Naive thymus-derived CD4-positive, alpha-beta T cell (primary cell): Measurements from ENCODE around the gene TMEM30B. TPM values are rescaled to one million over a fixed set of nuclear protein-coding genes. Genes with fewer than 3 reads are reported as not detected.
A peak's percentile ranks its signal among the peaks of the same experiment; 100 is the strongest.

Experiments
- ATAC-seq: fragments of 150-1000 bp; cut with Tn5 transposase; 2 replicates; pipeline ENCODE4 v1.10.0; 2021; ENCODE audit warnings: mild to moderate bottlenecking, moderate library complexity
- CTCF ChIA-PET: fragments of 350-600 bp; sonication (Branson Sonifier 250); formaldehyde crosslinking; loops from one replicate; lab custom pipeline; 2021; ENCODE audit warnings: antibody characterized with exemption; lab: Charles Lee
- POLR2A ChIA-PET: fragments of 350-600 bp; sonication (Branson Sonifier 250); formaldehyde crosslinking; loops from one replicate; lab custom pipeline; 2021; ENCODE audit warnings: antibody characterized with exemption, inconsistent platforms; lab: Charles Lee
- DNase-seq, 9 donors: peaks; one replicate each; pipeline versions ENCODE4 v3.0.0 to v3.0.0-alpha.2; 2020 to 2022; ENCODE audit warnings: mixed read lengths in 1 of 9
- H3K27ac ChIP-seq: one replicate; pipeline ENCODE4 v1.7.0; 2013; ENCODE audit warnings: mild to moderate bottlenecking, low read depth, low read length, moderate library complexity
- H3K27me3 ChIP-seq, 2 donors: one replicate each; pipeline ENCODE4 v1.7.0; 2013; ENCODE audit warnings: low read length in 2 of 2, mild to moderate bottlenecking in 2 of 2, moderate library complexity in 2 of 2; ENCODE audit not compliant: control insufficient read depth in 2 of 2, insufficient read depth in 2 of 2
- H3K36me3 ChIP-seq, 3 experiments: 1 replicate in 2 of 3; 2 replicates in 1 of 3; pipeline ENCODE4 v1.7.0; 2013; ENCODE audit warnings: low read length in 3 of 3, mild to moderate bottlenecking in 3 of 3, moderate library complexity in 1 of 3; ENCODE audit not compliant: insufficient read depth in 3 of 3, control insufficient read depth in 2 of 3
- H3K4me1 ChIP-seq, 2 donors: one replicate each; pipeline ENCODE4 v1.7.0; 2013; ENCODE audit warnings: low read length in 2 of 2, mild to moderate bottlenecking in 2 of 2, moderate library complexity in 1 of 2; ENCODE audit not compliant: control insufficient read depth in 2 of 2, insufficient read depth in 2 of 2
- H3K4me3 ChIP-seq: 2 replicates; pipeline ENCODE4 v1.7.0; 2013; ENCODE audit warnings: mild to moderate bottlenecking, low read length
- H3K9me3 ChIP-seq, 3 experiments: 1 replicate in 2 of 3; 2 replicates in 1 of 3; pipeline ENCODE4 v1.7.0; 2013; ENCODE audit warnings: low read length in 3 of 3; ENCODE audit not compliant: control insufficient read depth in 2 of 3
- H3K27ac Mint-ChIP-seq, 9 donors: one replicate each; pipeline ENCODE4 v1.8.0; 2020 to 2022; ENCODE audit warnings: mixed read lengths in 9 of 9, mild to moderate bottlenecking in 8 of 9, moderate library complexity in 5 of 9, inconsistent platforms in 2 of 9
- H3K27me3 Mint-ChIP-seq, 5 donors: one replicate each; pipeline ENCODE4 v1.8.0; 2021 to 2022; ENCODE audit warnings: mixed read lengths in 5 of 5, mild to moderate bottlenecking in 1 of 5
- H3K36me3 Mint-ChIP-seq, 5 donors: one replicate each; pipeline ENCODE4 v1.8.0; 2020 to 2022; ENCODE audit warnings: mixed read lengths in 5 of 5, mild to moderate bottlenecking in 3 of 5, inconsistent platforms in 1 of 5
- H3K4me1 Mint-ChIP-seq, 7 donors: one replicate each; pipeline ENCODE4 v1.8.0; 2020 to 2022; ENCODE audit warnings: mixed read lengths in 7 of 7, mild to moderate bottlenecking in 3 of 7, inconsistent platforms in 1 of 7
- H3K4me3 Mint-ChIP-seq, 10 donors: one replicate each; pipeline ENCODE4 v1.8.0; 2020 to 2022; ENCODE audit warnings: mild to moderate bottlenecking in 10 of 10, mixed read lengths in 10 of 10, moderate library complexity in 6 of 10, inconsistent platforms in 2 of 10
- H3K9me3 Mint-ChIP-seq, 11 donors: one replicate each; pipeline ENCODE4 v1.8.0; 2020 to 2022; ENCODE audit warnings: mixed read lengths in 11 of 11, mild to moderate bottlenecking in 4 of 11, inconsistent platforms in 1 of 11, moderate library complexity in 1 of 11
- intact Hi-C, 2 donors: fragments of 100-400 bp; cut with micrococcal nuclease; formaldehyde crosslinking; loops; one replicate each; pipeline ENCODE4 v1.15.1; 2023
- polyA plus RNA-seq, 2 donors: library from polyadenylated mRNA; unstranded; fragments of 300-500 nt; fragmentation: Illumina TruSeq; gene quantifications; one replicate each; pipeline ENCODE4 v1.2.3, GENCODE V29; 2021
- total RNA-seq, 6 experiments: library from RNA in 5 of 6; stranded (reverse) in 5 of 6; gene quantifications; 1 replicate in 5 of 6; 2 replicates in 1 of 6; pipeline ENCODE4 v1.2.3 and lab custom pipeline; 2021 to 2026

Gene TMEM30B
- total and polyA plus RNA-seq, 7 experiments from 2014 or later, result 0.17 to 11.2 (median 5.6) TPM

DNA sequence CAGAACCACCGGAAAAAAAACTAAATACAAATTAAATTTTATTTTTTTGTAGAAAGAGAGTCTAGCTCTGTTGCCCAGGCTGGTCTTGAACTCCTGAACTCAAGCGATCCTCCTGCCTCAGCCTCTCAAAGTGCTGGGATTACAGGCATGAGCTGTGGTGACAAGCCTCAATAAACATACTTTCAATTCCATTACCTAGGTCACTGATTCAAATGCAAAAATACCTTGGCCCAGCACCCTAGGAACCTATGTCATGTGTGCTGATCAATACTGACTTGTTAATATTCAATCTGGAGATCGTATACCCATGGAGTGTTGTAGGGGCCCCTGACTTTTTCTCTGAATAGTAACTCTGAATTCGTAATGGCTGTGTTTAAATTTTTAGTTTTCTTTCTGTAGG lies 7.1 kb upstream of the TMEM30B start:
- no peak for ATAC-seq
- no peak for DNase-seq
- H3K4me1 Mint-ChIP-seq, result peaks cover 8 to 35% (median 22%) of the 10 kb centered on the region in 7 donors
- no peaks in the 10 kb centered on the region for H3K9me3 ChIP-seq
- no peak overlapping the region for H3K4me3 Mint-ChIP-seq
- peaks cover 0 to 3% (median 0%) of the 10 kb centered on the region in 5 donors for H3K27me3 Mint-ChIP-seq
- no peaks in the 10 kb centered on the region for H3K27me3 ChIP-seq
- intact Hi-C loops, result no loop called here
- ChIA-PET CTCF (interaction anchor here (0.9 to 2.9 kb wide), 3 partner anchors 8 to 549 kb away, joined by 4 to 10 read pairs (median 8); partner anchors contain the start of gene TMEM30B), POLR2A (interaction anchor here (0.7 to 1.3 kb wide), 2 partner anchors 8 to 1280 kb away, joined by 3 to 4 read pairs; no protein-coding TSS in a partner anchor)
- H3K27ac ChIP-seq, result no peak overlapping the region
- peak overlapping the region in 1 of 9 donors; percentile 11 for H3K27ac Mint-ChIP-seq
- no peaks in the 10 kb centered on the region for H3K36me3 ChIP-seq
- no peak overlapping the region for H3K4me3 ChIP-seq
- H3K4me1 ChIP-seq, result no peaks in the 10 kb centered on the region
- H3K9me3 Mint-ChIP-seq, result no peaks in the 10 kb centered on the region
- peaks cover 0 to 6% (median 0%) of the 10 kb centered on the region in 5 donors for H3K36me3 Mint-ChIP-seq

DNA sequence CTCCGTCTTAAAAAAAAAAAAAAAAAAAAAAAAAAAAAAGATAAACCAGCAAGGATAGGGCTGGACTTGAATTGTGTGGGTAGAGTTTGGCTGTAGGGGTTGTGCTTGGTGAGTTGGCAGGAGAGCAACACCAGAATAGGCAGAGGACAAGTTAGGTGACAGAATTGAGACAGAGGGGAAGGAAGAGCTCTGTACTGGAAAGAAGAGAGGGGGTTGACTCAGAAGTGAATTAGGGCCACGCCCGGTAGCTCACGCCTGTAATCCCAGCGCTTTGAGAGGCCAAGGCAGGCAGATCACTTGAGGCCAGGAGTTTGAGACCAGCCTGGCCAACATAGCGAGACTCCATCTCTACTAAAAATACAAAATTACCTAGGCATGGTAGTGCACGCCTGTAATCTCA lies 6.1 kb upstream of the TMEM30B start:
- H3K36me3 ChIP-seq, result no peaks in the 10 kb centered on the region
- no peaks in the 10 kb centered on the region for H3K4me1 ChIP-seq
- DNase-seq (no peak), ATAC-seq (no peak)
- Mint-ChIP-seq H3K9me3 (no peaks in the 10 kb centered on the region), H3K4me1 (peaks cover 9 to 41% (median 28%) of the 10 kb centered on the region in 7 donors), H3K27me3 (peaks cover 0 to 12% (median 0%) of the 10 kb centered on the region in 5 donors), H3K27ac (no peak overlapping the region), H3K36me3 (peaks cover 0 to 6% (median 0%) of the 10 kb centered on the region in 5 donors), H3K4me3 (no peak overlapping the region)
- no peaks in the 10 kb centered on the region for H3K27me3 ChIP-seq
- H3K27ac ChIP-seq, result no peak overlapping the region
- H3K4me3 ChIP-seq, result no peak overlapping the region
- ChIA-PET CTCF (interaction anchor here (1.4 kb wide), 1 partner anchor 18 kb away, joined by 6 read pairs; no protein-coding TSS in a partner anchor), POLR2A (no interaction called here)
- intact Hi-C loops, result loop anchor here in 1 of 2 donors (2.0 kb wide), 1 partner anchor 16 kb away; no protein-coding TSS in a partner anchor
- no peaks in the 10 kb centered on the region for H3K9me3 ChIP-seq

DNA sequence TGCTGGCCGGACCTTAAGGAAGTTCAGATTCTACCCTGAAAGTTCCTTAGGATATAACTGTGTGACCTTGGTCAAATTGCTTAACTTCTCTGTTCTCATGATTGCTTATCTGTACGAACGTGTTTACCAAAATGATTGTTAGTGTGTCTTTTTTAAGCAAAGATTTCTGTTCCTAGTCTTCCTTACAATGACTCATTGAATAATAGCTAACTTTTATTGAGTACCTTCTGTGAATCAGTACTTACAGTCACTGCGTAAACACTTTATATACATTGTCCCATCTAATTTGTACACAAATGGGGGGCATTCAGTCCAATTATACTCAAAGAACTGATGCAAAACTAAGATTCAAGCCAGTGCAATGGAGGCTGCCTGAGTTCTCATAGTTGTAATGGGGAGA lies 4.2 kb upstream of the TMEM30B start:
- H3K4me1 Mint-ChIP-seq, result peaks cover 9 to 47% (median 35%) of the 10 kb centered on the region in 7 donors
- ATAC-seq (no peak), DNase-seq (no peak)
- no peaks in the 10 kb centered on the region for H3K36me3 ChIP-seq
- H3K9me3 Mint-ChIP-seq, result no peaks in the 10 kb centered on the region
- no peaks in the 10 kb centered on the region for H3K27me3 ChIP-seq
- no peak overlapping the region for H3K4me3 ChIP-seq
- H3K9me3 ChIP-seq, result no peaks in the 10 kb centered on the region
- POLR2A ChIA-PET, result interaction anchor here (0.7 to 1.3 kb wide), 4 partner anchors 8 to 477 kb away, joined by 3 to 4 read pairs (median 3); partner anchors contain the start of gene SNAPC1
- intact Hi-C loops, result no loop called here
- no peak overlapping the region for H3K27ac Mint-ChIP-seq
- H3K27me3 Mint-ChIP-seq, result peaks cover 0 to 20% (median 0%) of the 10 kb centered on the region in 5 donors
- peaks cover 0 to 6% (median 0%) of the 10 kb centered on the region in 5 donors for H3K36me3 Mint-ChIP-seq
- CTCF ChIA-PET, result interaction anchor here (0.7 to 1.9 kb wide), 13 partner anchors 10 to 555 kb away, joined by 3 to 9 read pairs (median 3); no protein-coding TSS in a partner anchor
- no peak overlapping the region for H3K4me3 Mint-ChIP-seq
- H3K27ac ChIP-seq, result no peak overlapping the region
- H3K4me1 ChIP-seq, result peaks cover 0 to 5% of the 10 kb centered on the region in 2 donors

GRCh38 chr14:61284001-61284400 lies 2.9 kb upstream of the TMEM30B start:
- ChIA-PET POLR2A (interaction anchor here (1.0 to 1.1 kb wide), 2 partner anchors 14 to 99 kb away, joined by 3 to 4 read pairs; no protein-coding TSS in a partner anchor), CTCF (interaction anchor here (0.6 to 0.7 kb wide), 2 partner anchors 16 to 195 kb away, joined by 3 read pairs; no protein-coding TSS in a partner anchor)
- intact Hi-C loops, result no loop called here
- DNase-seq (no peak), ATAC-seq (no peak)
- H3K27me3 Mint-ChIP-seq, result peaks cover 0 to 32% (median 0%) of the 10 kb centered on the region in 5 donors
- H3K9me3 ChIP-seq, result no peaks in the 10 kb centered on the region
- H3K4me3 ChIP-seq, result no peak overlapping the region
- H3K27me3 ChIP-seq, result no peaks in the 10 kb centered on the region
- peaks cover 0 to 5% (median 0%) of the 10 kb centered on the region in 5 donors for H3K36me3 Mint-ChIP-seq
- peaks cover 0 to 10% of the 10 kb centered on the region in 2 donors for H3K4me1 ChIP-seq
- peak overlapping the region in 4 of 9 donors; percentile 9 to 19 (median 15) for H3K27ac Mint-ChIP-seq
- no peak overlapping the region for H3K27ac ChIP-seq
- H3K4me3 Mint-ChIP-seq, result peak overlapping the region in 4 of 10 donors; percentile 1 to 24 (median 10)
- H3K36me3 ChIP-seq, result no peaks in the 10 kb centered on the region
- H3K9me3 Mint-ChIP-seq, result no peaks in the 10 kb centered on the region
- H3K4me1 Mint-ChIP-seq, result peaks cover 16 to 60% (median 45%) of the 10 kb centered on the region in 7 donors

DNA sequence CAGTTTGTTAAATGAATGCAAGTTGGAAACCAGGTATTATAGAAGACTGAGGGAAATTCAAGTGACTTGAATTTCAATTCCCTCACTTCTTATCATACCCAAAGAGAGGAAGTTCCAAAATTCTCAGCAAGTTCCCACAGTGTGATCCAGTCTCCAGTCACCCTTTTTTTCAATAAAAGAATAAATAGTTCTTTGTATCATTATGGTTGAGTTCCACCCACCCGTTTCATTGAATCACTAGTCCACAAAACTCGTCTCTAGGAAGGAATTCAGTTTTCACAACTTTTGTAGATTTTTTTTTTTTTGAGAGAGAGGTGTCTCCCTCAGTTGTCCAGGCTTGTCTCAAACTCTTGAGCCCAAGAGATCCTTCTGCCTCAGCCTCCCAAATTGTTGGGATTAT lies 1.6 kb upstream of the TMEM30B start:
- CTCF ChIA-PET, result no interaction called here

GRCh38 chr14:61281948-61282275 lies 774 bp upstream of the TMEM30B start:
- Histone ChIP-seq H3K27me3 (no peaks in the 10 kb centered on the region), H3K9me3 (no peaks in the 10 kb centered on the region), H3K4me1 (peaks cover 0 to 10% of the 10 kb centered on the region in 2 donors), H3K27ac (no peak overlapping the region), H3K4me3 (no peak overlapping the region), H3K36me3 (no peaks in the 10 kb centered on the region)
- POLR2A ChIA-PET, result interaction anchor here (0.8 to 1.5 kb wide), 3 partner anchors 9 to 190 kb away, joined by 3 to 6 read pairs (median 5); no protein-coding TSS in a partner anchor
- H3K27ac Mint-ChIP-seq, result peak overlapping the region in 7 of 9 donors; percentile 4 to 95 (median 87)
- ATAC-seq, result no peak
- peak overlapping the region in 9 of 10 donors; percentile 75 to 97 (median 87) for H3K4me3 Mint-ChIP-seq
- H3K27me3 Mint-ChIP-seq, result peaks cover 0 to 43% (median 0%) of the 10 kb centered on the region in 5 donors
- H3K4me1 Mint-ChIP-seq, result peaks cover 18 to 64% (median 46%) of the 10 kb centered on the region in 7 donors
- no peak for DNase-seq
- H3K9me3 Mint-ChIP-seq, result no peaks in the 10 kb centered on the region
- no peaks in the 10 kb centered on the region for H3K36me3 Mint-ChIP-seq
- CTCF ChIA-PET, result interaction anchor here (0.7 to 3.2 kb wide), 6 partner anchors 8 to 555 kb away, joined by 3 to 10 read pairs (median 6); no protein-coding TSS in a partner anchor
- intact Hi-C loops, result no loop called here

More for the DNA sequence above, 1.6 kb upstream of the TMEM30B start:
- ATAC-seq (no peak), DNase-seq (no peak)
- POLR2A ChIA-PET, result interaction anchor here (0.5 to 1.5 kb wide), 2 partner anchors 189 to 573 kb away, joined by 5 to 8 read pairs; no protein-coding TSS in a partner anchor
- H3K27me3 Mint-ChIP-seq, result peaks cover 0 to 39% (median 0%) of the 10 kb centered on the region in 5 donors
- Histone ChIP-seq H3K4me1 (peaks cover 0 to 10% of the 10 kb centered on the region in 2 donors), H3K36me3 (no peaks in the 10 kb centered on the region), H3K9me3 (no peaks in the 10 kb centered on the region), H3K4me3 (no peak overlapping the region), H3K27me3 (no peaks in the 10 kb centered on the region), H3K27ac (no peak overlapping the region)
- peak overlapping the region in 3 of 9 donors; percentile 26 to 73 (median 52) for H3K27ac Mint-ChIP-seq
- no peak overlapping the region for H3K4me3 Mint-ChIP-seq
- H3K9me3 Mint-ChIP-seq, result no peaks in the 10 kb centered on the region
- intact Hi-C loops, result no loop called here
- H3K4me1 Mint-ChIP-seq, result peaks cover 18 to 64% (median 49%) of the 10 kb centered on the region in 7 donors
- H3K36me3 Mint-ChIP-seq, result no peaks in the 10 kb centered on the region
